PFSK-1 (cell line): ENCODE results near the gene KCTD16.

Experiments used
- REST ChIP-seq, 2 experiments: IDR thresholded peaks; 2 replicates each; pipeline versions ENCODE4 v1.6.1 to v1.8.0; 2011 to 2012; ENCODE audit warnings: low read depth in 2 of 2, low read length in 2 of 2, control low read depth in 1 of 2, inconsistent platforms in 1 of 2, mild to moderate bottlenecking in 1 of 2, moderate library complexity in 1 of 2; ENCODE audit not compliant: insufficient read depth in 1 of 2
- TAF1 ChIP-seq: IDR thresholded peaks from 2 replicates; pipeline ENCODE4 v1.6.1; 2012; ENCODE audit warnings: low read length, control low read depth, borderline replicate concordance; ENCODE audit not compliant: insufficient read depth

- TF ChIP-seq TAF1 (no peak), REST (IDR thresholded peaks at IDR 0.05; ENCODE audit: insufficient read depth in 1 of 2, low read depth in 2 of 2, low read length in 2 of 2) (no peak)
Measured at GRCh38 chr5:144156767-144157171, 13.9 kb upstream of the KCTD16 start.
